HG03139 (cell line): Measurements from ENCODE around the gene SLC38A7.
"Not testable (repeated sequence)": the region's sequence is repeated elsewhere in the genome, so short reads cannot be mapped to it uniquely, and the experiment has no call there.

Source experiments
- ATAC-seq: cut with Tn5 transposase; IDR thresholded peaks from one replicate; pipeline ENCODE4 v1.9.1; 2021; ENCODE audit not compliant: unreplicated experiment

Gene SLC38A7

DNA sequence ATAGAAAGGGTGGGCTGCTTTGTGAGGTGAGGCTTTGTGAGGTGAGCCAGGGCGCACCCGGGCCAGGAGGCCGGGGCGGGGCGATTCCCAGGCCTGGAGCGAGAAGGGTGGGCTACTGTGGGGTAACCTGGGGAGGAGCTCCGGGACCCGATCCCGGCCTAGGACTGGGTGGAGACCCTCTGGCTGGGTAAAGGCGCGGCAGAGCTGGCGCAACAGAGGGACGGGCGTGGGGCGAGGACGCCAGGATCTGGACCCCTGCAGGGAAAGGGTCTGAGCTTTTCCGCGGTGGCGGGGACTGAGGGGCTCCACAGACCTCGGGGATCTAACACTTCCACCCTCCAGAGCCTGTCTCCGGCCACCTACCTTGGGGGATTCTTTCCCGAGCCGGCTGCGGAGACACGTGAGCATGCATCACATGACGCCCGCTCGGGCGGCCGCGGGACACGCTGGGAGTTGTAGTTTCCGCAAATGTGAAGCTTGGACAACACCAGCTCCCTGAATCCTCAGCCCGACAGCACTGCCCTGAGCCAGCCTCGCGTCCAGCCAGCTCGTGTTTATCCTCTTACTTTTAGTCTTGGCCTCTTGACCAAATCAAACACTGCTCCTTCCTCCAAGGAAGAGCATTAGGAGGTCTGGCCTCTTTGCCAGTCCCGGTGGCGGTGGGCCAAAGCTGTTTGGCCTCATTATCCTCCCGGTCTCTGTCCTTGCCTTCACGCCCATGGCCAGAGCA lies at the start of gene SLC38A7:
TSS of gene SLC38A7 (minus strand) at position 417 of the 730 bp plus-strand sequence. CDS start 4,644 bp downstream, outside the sequence.
- ATAC-seq: peak; percentile 98

GRCh38 chr16:58733671-58734458 lies 49.3 kb upstream of the SLC38A7 start, which contains the start of gene GOT2:
GOT2 (minus strand) TSS chr16:58734316; CDS start chr16:58734228, 88 bp downstream.
- peak; percentile 94 for ATAC-seq

DNA sequence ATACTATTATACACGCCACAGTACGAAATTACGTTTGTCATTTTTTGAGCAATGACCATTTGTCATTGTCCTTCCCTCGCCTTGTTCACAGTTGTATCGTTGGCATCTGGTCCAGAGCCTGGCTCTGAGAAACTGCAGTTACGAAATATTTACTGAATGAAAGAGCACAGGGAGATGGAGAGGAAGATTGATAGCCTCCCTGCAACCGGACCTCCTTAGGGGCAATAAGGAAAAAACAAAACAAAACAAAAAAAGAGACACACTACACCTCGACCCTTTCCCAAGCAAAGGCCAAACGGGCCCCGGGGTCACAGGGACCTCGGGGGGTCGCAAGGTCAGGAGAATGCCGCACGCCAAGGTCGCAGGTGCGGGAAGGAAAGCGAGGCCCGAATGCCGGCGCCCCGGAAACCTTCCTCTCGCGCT lies 48.7 kb upstream of the SLC38A7 start:
- ATAC-seq: no peak

GRCh38 chr16:58732545-58733247 lies 48.1 kb upstream of the SLC38A7 start:
- ATAC-seq: no peak

GRCh38 chr16:58730724-58731370 lies 46.3 kb upstream of the SLC38A7 start:
- no peak for ATAC-seq

GRCh38 chr16:58727796-58728568 lies 43.4 kb upstream of the SLC38A7 start:
- ATAC-seq: no peak

GRCh38 chr16:58727028-58727781 lies 42.6 kb upstream of the SLC38A7 start:
- ATAC-seq: no peak

DNA sequence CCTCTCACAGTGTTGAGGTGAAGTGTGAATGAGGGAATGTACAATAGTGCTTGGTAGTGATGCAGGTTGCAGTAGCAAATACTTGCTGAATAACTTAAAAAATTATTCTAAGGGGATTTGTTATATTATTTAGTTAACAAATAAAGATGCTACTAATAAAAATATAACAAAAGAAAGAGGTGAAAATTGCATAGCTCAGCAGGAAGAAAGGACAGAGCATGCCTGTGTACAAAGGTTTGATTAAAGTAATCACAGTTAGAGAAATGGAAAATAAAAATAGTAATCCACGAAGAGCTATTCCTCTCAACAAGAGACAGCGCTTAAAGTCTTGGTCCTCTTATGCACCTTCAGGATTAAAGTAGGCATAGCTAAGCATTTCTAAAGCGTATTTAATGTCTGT lies 38.5 kb upstream of the SLC38A7 start:
- ATAC-seq: no peak

- ATAC-seq: no peak
Measured at GRCh38 chr16:58717994-58718393, 33.4 kb upstream of the SLC38A7 start.

- no peak for ATAC-seq
Measured at GRCh38 chr16:58716468-58716867, 31.9 kb upstream of the SLC38A7 start.

GRCh38 chr16:58713742-58714141 lies 29.2 kb upstream of the SLC38A7 start:
- ATAC-seq: no peak

GRCh38 chr16:58709333-58709732 lies 24.8 kb upstream of the SLC38A7 start:
- peak; percentile 65 for ATAC-seq

DNA sequence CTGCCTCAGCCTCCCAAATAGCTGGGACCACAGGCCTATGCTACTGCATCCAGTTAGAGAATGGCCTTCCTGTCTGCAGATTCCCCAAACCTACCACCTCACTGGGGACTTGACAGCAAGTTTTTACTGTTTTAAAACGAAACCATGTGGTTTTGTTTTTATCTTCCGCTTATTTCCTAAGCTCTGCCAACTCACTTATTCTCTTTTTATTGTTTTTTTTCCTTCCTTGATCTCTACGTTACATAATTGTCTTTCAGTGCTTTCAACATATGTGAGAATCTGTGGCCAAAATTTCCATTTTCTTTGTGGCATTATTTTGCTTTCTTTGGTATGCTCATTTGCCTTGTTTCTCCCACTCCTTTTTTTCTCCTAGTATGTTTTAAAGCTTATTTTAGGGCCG lies 14.6 kb upstream of the SLC38A7 start:
- no peak for ATAC-seq

DNA sequence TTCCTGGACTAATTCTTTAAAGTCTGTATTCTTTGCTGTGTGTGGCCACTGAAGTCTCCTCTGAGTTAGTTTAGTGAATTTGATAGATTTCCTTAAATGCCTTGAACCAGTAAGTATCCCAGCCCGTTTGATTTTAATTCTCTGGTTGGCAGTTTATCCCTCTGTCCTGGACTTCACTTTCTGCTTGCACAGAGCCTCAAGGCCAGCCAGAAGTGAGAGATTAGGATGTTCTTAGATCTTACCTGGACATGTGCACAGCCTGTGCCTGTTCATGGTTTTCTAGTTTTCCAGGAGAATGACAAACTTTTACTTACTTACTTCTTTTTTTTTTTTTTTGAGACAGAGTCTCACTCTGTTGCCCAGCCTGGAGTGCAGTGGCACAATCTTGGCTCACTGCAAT lies 10.8 kb upstream of the SLC38A7 start:
- ATAC-seq: no peak

GRCh38 chr16:58692450-58692849 lies 7.9 kb upstream of the SLC38A7 start:
- ATAC-seq: no peak

DNA sequence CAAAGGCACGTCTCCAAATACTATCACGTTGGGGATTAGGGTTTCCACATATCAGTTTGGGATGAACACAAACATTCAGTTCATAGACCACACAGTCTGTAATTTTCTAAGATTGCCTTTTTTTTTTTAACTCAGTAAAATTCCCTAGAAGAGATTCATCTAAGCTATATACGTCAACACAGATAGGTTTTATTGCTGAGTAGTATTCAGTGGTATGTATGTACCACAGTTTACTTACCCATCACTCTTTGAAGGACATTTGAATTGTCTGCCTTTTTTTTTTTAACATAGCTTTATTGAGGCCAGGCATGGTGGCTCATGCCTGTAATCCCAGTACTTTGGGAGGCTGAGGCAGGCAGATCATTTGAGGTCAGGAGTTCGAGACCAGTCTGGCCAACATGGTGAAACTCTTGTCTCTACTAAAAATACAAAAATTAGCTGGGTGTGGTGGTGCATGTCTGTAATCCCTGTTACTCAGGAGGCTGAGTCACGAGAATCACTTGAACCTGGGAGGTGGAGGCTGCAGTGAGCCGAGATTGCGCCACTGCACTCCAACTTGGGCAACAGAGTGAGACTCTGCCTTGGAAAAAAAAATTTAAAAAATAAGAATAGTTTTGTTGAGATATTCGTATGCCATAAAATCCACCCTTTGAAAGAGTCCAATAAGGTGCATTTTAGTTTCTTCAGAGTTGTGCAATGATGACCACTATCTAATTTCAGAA lies 2.6 kb upstream of the SLC38A7 start:
- not testable (repeated sequence) for ATAC-seq

DNA sequence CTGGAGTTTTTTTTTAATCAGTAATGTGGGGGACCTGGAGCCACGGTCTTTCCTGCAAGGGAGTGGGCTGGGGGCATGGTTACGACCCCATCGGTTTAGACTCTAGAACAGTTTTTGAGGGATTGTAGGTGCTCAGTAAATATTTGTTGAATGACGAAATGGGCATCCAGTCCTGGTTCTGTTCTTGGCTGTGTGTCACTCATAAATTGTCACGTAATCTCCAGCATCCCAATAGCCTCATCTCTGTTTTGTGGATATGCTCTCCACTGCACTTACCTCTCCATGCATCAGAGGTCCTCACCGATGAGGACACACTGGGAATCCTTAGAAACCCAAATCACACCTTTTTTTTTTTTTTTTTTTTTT lies 497 bp upstream of the SLC38A7 start:
- no peak for ATAC-seq

DNA sequence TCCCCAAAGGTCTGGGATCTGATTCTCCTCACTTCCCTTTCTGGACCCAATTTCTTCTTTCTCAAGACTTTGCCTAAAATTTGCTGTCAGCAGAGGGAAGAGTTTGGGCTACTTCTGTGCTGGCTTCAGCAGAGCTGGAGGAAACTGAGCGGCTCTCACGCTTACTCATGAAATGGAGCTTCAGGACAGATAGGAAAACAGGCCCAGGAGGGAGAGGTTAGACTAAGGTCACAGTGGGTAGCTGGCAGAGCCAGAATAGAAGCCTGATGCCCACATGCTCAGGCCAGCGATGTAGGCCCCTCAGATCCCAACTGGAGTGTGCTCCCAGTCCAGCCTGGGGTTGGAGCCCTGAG lies 593 bp downstream of the SLC38A7 start:
- no peak for ATAC-seq

GRCh38 chr16:58679763-58680162 lies 4.8 kb downstream of the SLC38A7 start:
- ATAC-seq: no peak
